ENCODE results near the gene SCUBE3. TPM values are rescaled to one million over a fixed set of nuclear protein-coding genes. Genes with fewer than 3 reads are reported as not detected.

Gene SCUBE3
- total and polyA plus RNA-seq, 9 of the 15 experiments (the other 6 are each of a cell fraction or from before 2014, with no cell fraction given) = 0.01 to 0.11 TPM; not detected in 7

GRCh38 chr6:35244551-35244950 lies 30.8 kb downstream of the SCUBE3 start:
- no peak for FAIRE-seq
- intact Hi-C loops (cut with micrococcal nuclease) = no loop called here
- TF ChIP-seq ZNF398 (CRISPR knock-in tag; IDR thresholded peaks at IDR 0.05) (no peak), ZNF436 (CRISPR knock-in tag; IDR thresholded peaks at IDR 0.05) (no peak), GMEB1 (CRISPR knock-in tag; IDR thresholded peaks at IDR 0.05) (no peak), ZSCAN32 (CRISPR knock-in tag; IDR thresholded peaks at IDR 0.05) (no peak), NFIC (IDR thresholded peaks at IDR 0.05) (no peak), ILF3 (IDR thresholded peaks at IDR 0.05; ENCODE audit: borderline replicate concordance) (no peak), NKRF (IDR thresholded peaks at IDR 0.05; ENCODE audit: borderline replicate concordance) (no peak), RBM39 (optimal IDR thresholded peaks at IDR 0.05; ENCODE audit: low read depth, low read length) (no peak), UBTF (IDR thresholded peaks at IDR 0.05; ENCODE audit: borderline replicate concordance in 1 of 2, low read depth in 2 of 2, low read length in 2 of 2) (no peak), IRF9 (tag; IDR thresholded peaks at IDR 0.05) (no peak)

More at GRCh38 chr6:35244551-35244950, 30.8 kb downstream of the SCUBE3 start:
- DNase-seq (ENCODE audit: extremely low read depth in 1 of 4, low spot score in 3 of 4) (no peak), ATAC-seq (no peak)
- 74% methylated on average over 7 of the region's 7 CpGs for WGBS (ENCODE audit: insufficient coverage, low coverage, missing lambda C conversion rate)
- in situ Hi-C loops (cut with MboI) = loop anchor here (5.0 kb wide), 1 partner anchor 257 kb away; no protein-coding TSS in a partner anchor
- no peak overlapping the region for H3K4me3 ChIP-seq
- no peak overlapping the region for H3K9ac ChIP-seq (ENCODE audit: insufficient read depth in 1 of 2, low read depth in 2 of 2, low read length in 2 of 2)
- H3K36me3 ChIP-seq (ENCODE audit: control insufficient read depth, insufficient read depth, low read length) = peaks cover 22% of the 10 kb centered on the region; the same call in 1 of the 3 replicates
- ChIA-PET CTCF (ENCODE audit: low intra/inter-chr PET ratio) (interaction anchor here (0.7 kb wide), 1 partner anchor 727 kb away, joined by 3 read pairs; no protein-coding TSS in a partner anchor), POLR2A (interaction anchor here (0.9 to 1.1 kb wide), 3 partner anchors 11 to 93 kb away, joined by 3 read pairs; no protein-coding TSS in a partner anchor)
- peaks cover 14 to 19% of the 10 kb centered on the region in 2 experiments; a peak in 4 of 5 replicates for H3K4me1 ChIP-seq (replicated peaks in 1 of 2; ENCODE audit: control insufficient read depth in 2 of 2, insufficient read depth in 2 of 2, low read length in 2 of 2)
- H4K20me1 ChIP-seq (replicated peaks; ENCODE audit: control insufficient read depth, insufficient read depth, low read length) = peaks cover 9% of the 10 kb centered on the region
- no TSS peak for BruUV-seq (replicated peaks)
- no peaks in the 10 kb centered on the region for H3K9me3 ChIP-seq (replicated peaks; ENCODE audit: control insufficient read depth, insufficient read depth, low read depth, low read length)
- H3K9me1 ChIP-seq (ENCODE audit: control insufficient read depth, insufficient read depth, low read length) = no peaks in the 10 kb centered on the region
- H3K27me3 ChIP-seq (ENCODE audit: control insufficient read depth in 2 of 2, insufficient read depth in 2 of 2, low read length in 2 of 2) = no peaks in the 10 kb centered on the region
- H3K27ac ChIP-seq (ENCODE audit: extremely low read depth, low read depth, low read length) = no peak overlapping the region
- no peaks in the 10 kb centered on the region; the same call in 2 of the 3 replicates for H3K79me2 ChIP-seq (ENCODE audit: control insufficient read depth, insufficient read depth, low read length)
- no peak overlapping the region for H3K4me2 ChIP-seq (ENCODE audit: insufficient read depth, low read length)
- H2AFZ ChIP-seq (ENCODE audit: low read depth, low read length) = no peak overlapping the region
